ENCODE results near the gene TYMP. TPM values are rescaled to one million over a fixed set of nuclear protein-coding genes. Genes with fewer than 3 reads are reported as not detected.

Gene TYMP
- total RNA-seq, 2 experiments from 2014 or later: 71.8 to 76.6 TPM

DNA sequence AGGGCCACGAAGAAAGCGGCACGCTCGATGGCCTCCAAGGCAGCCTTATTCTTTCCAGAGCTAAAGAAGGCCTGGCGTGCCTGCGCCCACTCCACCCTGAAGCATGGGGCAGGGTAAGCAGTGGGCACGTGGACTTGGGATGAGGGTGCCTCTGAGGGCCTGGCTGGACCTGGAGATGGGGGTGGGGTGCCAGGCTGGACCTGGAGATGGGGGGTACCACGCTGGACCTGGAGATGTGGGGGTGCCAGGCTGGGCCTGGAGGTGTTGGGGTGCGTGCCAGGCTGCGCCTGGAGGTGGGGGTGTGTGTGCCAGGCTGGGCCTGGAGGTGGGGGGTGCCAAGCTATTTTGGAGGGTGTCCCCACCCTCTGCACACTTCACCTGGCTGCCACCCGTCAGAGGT, 43.2 kb upstream of the TYMP start:
- ChIA-PET POLR2A (interaction anchor here (0.8 to 3.0 kb wide), 2 partner anchors 9 to 128 kb away, joined by 3 to 14 read pairs; partner anchors contain the start of gene SYCE3), CTCF (interaction anchor here (1.0 to 1.4 kb wide), 2 partner anchors 10 to 47 kb away, joined by 4 to 5 read pairs; partner anchors contain the start of genes CHKB and SCO2)
- H3K27ac Mint-ChIP-seq: no peak overlapping the region
- ATAC-seq (no peak), DNase-seq (no peak)
- peaks cover 8% of the 10 kb centered on the region for H3K4me1 Mint-ChIP-seq (ENCODE audit: low read depth)
- no peaks in the 10 kb centered on the region for H3K9me3 Mint-ChIP-seq (ENCODE audit: insufficient read depth)
- no peak overlapping the region for H3K4me3 Mint-ChIP-seq
- H3K36me3 Mint-ChIP-seq (ENCODE audit: low read depth): peaks cover 34% of the 10 kb centered on the region
- H3K27me3 Mint-ChIP-seq (ENCODE audit: low read depth): no peaks in the 10 kb centered on the region

DNA sequence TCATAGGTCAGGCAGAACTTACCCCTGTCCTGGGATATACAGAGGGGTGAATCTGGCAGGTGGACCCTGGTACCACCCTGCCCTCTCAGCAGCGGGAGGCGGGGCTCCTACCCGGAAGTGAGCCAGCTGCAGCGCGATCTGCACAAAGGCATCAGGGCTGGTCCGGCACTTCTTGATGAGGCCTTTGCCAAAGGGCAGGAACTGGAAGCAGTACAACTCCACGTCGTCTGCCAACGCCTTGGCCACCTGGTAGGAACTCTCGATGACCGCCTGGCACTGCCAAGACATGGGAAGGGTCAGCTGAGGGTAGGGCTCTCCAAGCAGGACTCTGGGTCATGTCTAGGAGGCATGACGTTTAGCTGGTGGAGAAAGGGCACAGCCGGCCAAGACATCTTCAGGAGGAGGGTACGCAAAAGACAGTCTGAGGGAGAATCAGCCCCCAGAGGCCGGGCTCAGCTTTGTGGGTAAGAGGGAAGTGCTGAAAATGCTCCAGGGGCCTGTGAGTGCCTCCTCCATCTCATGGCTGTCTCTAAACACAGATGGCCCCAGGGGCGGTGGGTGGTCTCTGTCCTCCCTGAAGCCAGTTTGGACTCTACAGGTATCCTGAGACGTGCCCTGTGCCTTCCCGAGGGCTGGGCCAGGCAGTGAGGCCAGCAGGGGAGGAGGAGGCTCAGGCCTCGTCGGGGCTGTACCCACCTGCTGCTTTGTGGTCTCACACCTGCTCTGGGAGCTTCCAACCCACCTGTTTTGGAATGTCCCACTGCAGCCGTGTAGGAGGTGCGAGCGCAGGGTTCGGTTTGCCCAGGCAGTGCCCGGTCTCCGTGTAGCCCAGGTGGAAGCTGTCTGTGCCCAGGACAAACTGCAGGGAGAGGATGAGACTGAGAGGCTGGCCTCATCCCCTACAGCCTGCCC, 41.7 kb upstream of the TYMP start:
- DNase-seq (no peak), ATAC-seq (no peak)
- ChIA-PET POLR2A (interaction anchor here (0.8 to 3.0 kb wide), 3 partner anchors 8 to 46 kb away, joined by 4 to 14 read pairs (median 5); partner anchors contain the start of genes SCO2 and SYCE3), CTCF (interaction anchor here (1.4 kb wide), 1 partner anchor 11 kb away, joined by 5 read pairs; the partner anchor contains the start of gene CHKB)
- Mint-ChIP-seq H3K27me3 (ENCODE audit: low read depth) (no peaks in the 10 kb centered on the region), H3K9me3 (ENCODE audit: insufficient read depth) (no peaks in the 10 kb centered on the region), H3K4me3 (no peak overlapping the region), H3K27ac (no peak overlapping the region), H3K4me1 (ENCODE audit: low read depth) (no peaks in the 10 kb centered on the region), H3K36me3 (ENCODE audit: low read depth) (peaks cover 29% of the 10 kb centered on the region)

- no peaks in the 10 kb centered on the region for H3K27me3 Mint-ChIP-seq (ENCODE audit: low read depth)
- ChIA-PET POLR2A (interaction anchor here (0.6 kb wide), 1 partner anchor 454 kb away, joined by 3 read pairs; no protein-coding TSS in a partner anchor), CTCF (no interaction called here)
- H3K4me3 Mint-ChIP-seq: no peak overlapping the region
- H3K9me3 Mint-ChIP-seq (ENCODE audit: insufficient read depth): no peaks in the 10 kb centered on the region
- no peak overlapping the region for H3K27ac Mint-ChIP-seq
- peaks cover 28% of the 10 kb centered on the region for H3K36me3 Mint-ChIP-seq (ENCODE audit: low read depth)
- DNase-seq (no peak), ATAC-seq (no peak)
- no peaks in the 10 kb centered on the region for H3K4me1 Mint-ChIP-seq (ENCODE audit: low read depth)
Observed at GRCh38 chr22:50570861-50571260, 41.0 kb upstream of the TYMP start.

- H3K9me3 Mint-ChIP-seq (ENCODE audit: insufficient read depth): no peaks in the 10 kb centered on the region
- no peak overlapping the region for H3K27ac Mint-ChIP-seq
- ChIA-PET CTCF (no interaction called here), POLR2A (interaction anchor here (0.6 to 1.6 kb wide), 3 partner anchors 25 to 453 kb away, joined by 3 to 7 read pairs (median 3); partner anchors contain the start of gene KLHDC7B)
- H3K27me3 Mint-ChIP-seq (ENCODE audit: low read depth): no peaks in the 10 kb centered on the region
- DNase-seq (no peak), ATAC-seq (no peak)
- H3K4me3 Mint-ChIP-seq: no peak overlapping the region
- H3K36me3 Mint-ChIP-seq (ENCODE audit: low read depth): peaks cover 28% of the 10 kb centered on the region
- no peaks in the 10 kb centered on the region for H3K4me1 Mint-ChIP-seq (ENCODE audit: low read depth)
Observed at GRCh38 chr22:50569896-50570535, 40.2 kb upstream of the TYMP start.

- H3K9me3 Mint-ChIP-seq (ENCODE audit: insufficient read depth): no peaks in the 10 kb centered on the region
- ChIA-PET CTCF (no interaction called here), POLR2A (interaction anchor here (0.8 to 1.6 kb wide), 2 partner anchors 24 to 30 kb away, joined by 3 to 7 read pairs; partner anchors contain the start of gene KLHDC7B)
- peaks cover 28% of the 10 kb centered on the region for H3K36me3 Mint-ChIP-seq (ENCODE audit: low read depth)
- peaks cover 5% of the 10 kb centered on the region for H3K27me3 Mint-ChIP-seq (ENCODE audit: low read depth)
- DNase-seq: no peak
- no peaks in the 10 kb centered on the region for H3K4me1 Mint-ChIP-seq (ENCODE audit: low read depth)
- ATAC-seq: no peak
- H3K27ac Mint-ChIP-seq: no peak overlapping the region
- no peak overlapping the region for H3K4me3 Mint-ChIP-seq
Observed at GRCh38 chr22:50569041-50569459, 39.2 kb upstream of the TYMP start.

GRCh38 chr22:50568626-50569025, 38.8 kb upstream of the TYMP start:
- no peak for ATAC-seq
- peaks cover 28% of the 10 kb centered on the region for H3K36me3 Mint-ChIP-seq (ENCODE audit: low read depth)
- DNase-seq: no peak
- H3K27me3 Mint-ChIP-seq (ENCODE audit: low read depth): peaks cover 6% of the 10 kb centered on the region
- H3K4me1 Mint-ChIP-seq (ENCODE audit: low read depth): peaks cover 3% of the 10 kb centered on the region
- no peak overlapping the region for H3K4me3 Mint-ChIP-seq
- ChIA-PET POLR2A (no interaction called here), CTCF (no interaction called here)
- H3K27ac Mint-ChIP-seq: no peak overlapping the region
- H3K9me3 Mint-ChIP-seq (ENCODE audit: insufficient read depth): no peaks in the 10 kb centered on the region

GRCh38 chr22:50567721-50568252, 38.0 kb upstream of the TYMP start:
- DNase-seq (no peak), ATAC-seq (no peak)
- H3K4me3 Mint-ChIP-seq: no peak overlapping the region
- peaks cover 11% of the 10 kb centered on the region for H3K4me1 Mint-ChIP-seq (ENCODE audit: low read depth)
- H3K36me3 Mint-ChIP-seq (ENCODE audit: low read depth): peaks cover 28% of the 10 kb centered on the region
- H3K27ac Mint-ChIP-seq: no peak overlapping the region
- H3K27me3 Mint-ChIP-seq (ENCODE audit: low read depth): peaks cover 6% of the 10 kb centered on the region
- H3K9me3 Mint-ChIP-seq (ENCODE audit: insufficient read depth): no peaks in the 10 kb centered on the region
- POLR2A ChIA-PET: no interaction called here
- CTCF ChIA-PET: no interaction called here

DNA sequence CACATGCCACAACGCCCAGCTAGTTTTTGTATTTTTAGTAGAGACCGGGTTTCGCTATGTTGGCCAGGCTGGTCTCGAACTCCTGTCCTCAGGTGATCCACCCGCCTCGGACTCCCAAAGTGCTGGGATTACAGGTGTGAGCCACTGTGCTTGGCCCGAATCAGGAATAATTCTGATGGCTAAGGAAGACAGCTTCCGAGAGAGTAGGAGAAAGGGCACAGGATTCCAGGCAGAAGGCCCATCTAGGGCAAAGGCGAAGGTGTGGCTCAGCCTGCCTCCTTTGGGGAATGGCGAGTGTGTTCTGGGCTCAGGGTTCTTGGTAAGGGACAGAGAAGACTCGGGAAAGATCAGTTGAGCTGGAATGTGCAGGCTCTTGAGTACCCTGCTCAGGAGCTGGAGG, 34.5 kb upstream of the TYMP start:
- no peak overlapping the region for H3K27ac Mint-ChIP-seq
- DNase-seq (no peak), ATAC-seq (no peak)
- ChIA-PET POLR2A (interaction anchor here (1.2 to 3.3 kb wide), 6 partner anchors 9 to 39 kb away, joined by 3 to 58 read pairs (median 13); partner anchors contain the start of genes SCO2 and TYMP), CTCF (interaction anchor here (1.4 to 4.2 kb wide), 8 partner anchors 15 to 57 kb away, joined by 3 to 57 read pairs (median 12); partner anchors contain the start of genes KLHDC7B and SCO2)
- peaks cover 19% of the 10 kb centered on the region for H3K4me1 Mint-ChIP-seq (ENCODE audit: low read depth)
- peak overlapping the region; percentile 10 for H3K4me3 Mint-ChIP-seq
- H3K27me3 Mint-ChIP-seq (ENCODE audit: low read depth): peaks cover 11% of the 10 kb centered on the region
- peaks cover 13% of the 10 kb centered on the region for H3K36me3 Mint-ChIP-seq (ENCODE audit: low read depth)
- H3K9me3 Mint-ChIP-seq (ENCODE audit: insufficient read depth): no peaks in the 10 kb centered on the region

DNA sequence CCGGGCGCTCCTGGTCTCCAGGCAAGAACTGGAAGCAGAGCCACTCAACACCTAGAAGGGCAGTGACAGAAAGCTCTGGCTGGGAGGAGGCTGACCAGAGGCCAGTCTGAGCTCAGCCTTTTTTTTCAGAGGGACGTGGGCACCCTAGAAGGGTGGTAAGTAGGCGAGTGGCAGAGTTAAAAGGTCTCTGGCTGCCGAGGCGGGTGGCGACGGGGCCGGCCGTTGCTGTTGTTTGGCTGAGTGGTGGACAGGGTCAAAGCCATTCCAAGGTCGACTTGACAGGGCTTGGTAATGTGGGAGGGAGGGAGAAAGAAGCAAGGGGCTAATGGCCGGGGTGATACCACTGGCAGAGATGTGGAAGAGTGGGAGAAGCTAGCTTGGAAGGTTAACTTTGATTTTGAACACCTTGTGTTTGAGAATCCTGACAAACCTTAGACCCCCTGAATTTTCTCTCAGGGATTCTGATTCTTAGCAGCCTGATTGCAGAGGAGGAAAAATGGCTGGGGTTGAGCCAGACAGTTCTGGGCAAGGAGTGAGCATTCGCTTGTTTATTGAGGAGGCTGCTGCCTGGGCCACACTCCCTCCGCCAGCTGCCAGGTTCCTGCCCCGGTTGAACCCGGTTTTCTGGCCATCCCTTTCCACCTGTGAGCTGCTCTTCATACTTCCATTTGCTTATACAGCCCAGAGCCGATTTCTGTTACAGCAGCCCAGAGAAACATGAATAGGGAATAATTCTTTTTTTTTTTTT, 33.8 kb upstream of the TYMP start:
- no peak for DNase-seq
- ATAC-seq: no peak
- peak overlapping the region; percentile 91 for H3K4me3 Mint-ChIP-seq
- H3K27ac Mint-ChIP-seq: peak overlapping the region; percentile 85
- POLR2A ChIA-PET: interaction anchor here (0.6 to 3.3 kb wide), 17 partner anchors 10 to 58 kb away, joined by 3 to 58 read pairs (median 6); partner anchors contain the start of genes CHKB, CPT1B, KLHDC7B and LMF2
- CTCF ChIA-PET: interaction anchor here (0.7 to 4.2 kb wide), 22 partner anchors 10 to 113 kb away, joined by 3 to 57 read pairs (median 7); partner anchors contain the start of genes CHKB, KLHDC7B, LMF2 and NCAPH2
- H3K4me1 Mint-ChIP-seq (ENCODE audit: low read depth): peaks cover 19% of the 10 kb centered on the region
- H3K27me3 Mint-ChIP-seq (ENCODE audit: low read depth): peaks cover 14% of the 10 kb centered on the region
- H3K36me3 Mint-ChIP-seq (ENCODE audit: low read depth): peaks cover 6% of the 10 kb centered on the region
- H3K9me3 Mint-ChIP-seq (ENCODE audit: insufficient read depth): no peaks in the 10 kb centered on the region

GRCh38 chr22:50562523-50563412, 33.0 kb upstream of the TYMP start, which contains the start of gene SYCE3:
TSS of gene SYCE3 (minus strand) at chr22:50562919. CDS start at chr22:50556405, 6,514 bp downstream.
- ChIA-PET POLR2A (interaction anchor here (0.6 to 3.3 kb wide), 15 partner anchors 10 to 59 kb away, joined by 3 to 58 read pairs (median 6); partner anchors contain the start of genes CHKB, CPT1B, KLHDC7B and LMF2), CTCF (interaction anchor here (0.7 to 4.2 kb wide), 22 partner anchors 9 to 112 kb away, joined by 3 to 57 read pairs (median 7); partner anchors contain the start of genes CHKB, KLHDC7B, LMF2 and NCAPH2)
- peak within 1 kb of the TSS; percentile 85 for H3K27ac Mint-ChIP-seq
- H3K27me3 Mint-ChIP-seq (ENCODE audit: low read depth): peaks cover 16% of the 10 kb centered on the region
- peaks cover 19% of the 10 kb centered on the region for H3K4me1 Mint-ChIP-seq (ENCODE audit: low read depth)
- H3K9me3 Mint-ChIP-seq (ENCODE audit: insufficient read depth): no peaks in the 10 kb centered on the region
- peaks cover 3% of the 10 kb centered on the region for H3K36me3 Mint-ChIP-seq (ENCODE audit: low read depth)
- peak; percentile 97 for ATAC-seq
- H3K4me3 Mint-ChIP-seq: peak within 1 kb of the TSS; percentile 91
- peak; percentile 98 for DNase-seq

All from activated CD8-positive, alpha-beta T cell treated with anti-CD3 and anti-CD28 coated beads, Interleukin-2, amount 10 ng/mL, durations not matched to agents 7 days and 5 days (primary cell).